Fibroblast of lung (primary cell): ENCODE measurements around the gene RNF157. TPM values are rescaled to one million over a fixed set of nuclear protein-coding genes. Genes with fewer than 3 reads are reported as not detected.

Experiments
- DNase-seq, 2 donors: peaks; one replicate each; pipeline versions ENCODE4 v3.0.0 to v3.0.0-alpha.2; 2010; ENCODE audit warnings: low read depth in 2 of 2
- H2AFZ ChIP-seq: 2 replicates; pipeline ENCODE4 v1.5.1; 2012; ENCODE audit warnings: low read length, control low read depth, inconsistent platforms
- H3K27ac ChIP-seq: 2 replicates; pipeline ENCODE4 v1.5.1; 2011; ENCODE audit warnings: low read length, control low read depth; ENCODE audit not compliant: insufficient read depth
- H3K27me3 ChIP-seq: 2 replicates; pipeline ENCODE4 v1.5.1; 2011; ENCODE audit warnings: mild to moderate bottlenecking, low read length; ENCODE audit not compliant: control insufficient read depth, insufficient read depth
- H3K36me3 ChIP-seq: 2 replicates; pipeline ENCODE4 v1.5.1; 2011; ENCODE audit warnings: low read length; ENCODE audit not compliant: control insufficient read depth, insufficient read depth
- H3K4me1 ChIP-seq: 2 replicates; pipeline ENCODE4 v1.5.1; 2011; ENCODE audit warnings: low read length; ENCODE audit not compliant: control insufficient read depth, insufficient read depth; ENCODE audit errors: extremely low read depth
- H3K4me2 ChIP-seq: 2 replicates; pipeline ENCODE4 v1.5.1; 2011; ENCODE audit warnings: low read length, control low read depth; ENCODE audit not compliant: insufficient read depth; ENCODE audit errors: extremely low read depth
- H3K4me3 ChIP-seq, 4 experiments: fragments of 200-600 bp in 1 of 4; sonication (generic) in 1 of 4; replicated peaks in 1 of 4; 2 replicates each; pipeline ENCODE4 v1.5.1; 2011 to 2016; ENCODE audit warnings: low read length in 4 of 4, low read depth in 3 of 4, mild to moderate bottlenecking in 3 of 4, control low read depth in 2 of 4, inconsistent platforms in 1 of 4, mixed read lengths in 1 of 4; ENCODE audit not compliant: insufficient read depth in 1 of 4; ENCODE audit errors: control extremely low read depth in 1 of 4
- H3K79me2 ChIP-seq: 2 replicates; pipeline ENCODE4 v1.5.1; 2012; ENCODE audit warnings: mild to moderate bottlenecking, low read length, inconsistent platforms; ENCODE audit not compliant: control insufficient read depth, insufficient read depth
- H3K9ac ChIP-seq: 2 replicates; pipeline ENCODE4 v1.5.1; 2011; ENCODE audit warnings: mild to moderate bottlenecking, low read length, control low read depth; ENCODE audit not compliant: insufficient read depth
- H3K9me3 ChIP-seq: 2 replicates; pipeline ENCODE4 v1.5.1; 2012; ENCODE audit warnings: low read depth, low read length; ENCODE audit not compliant: control insufficient read depth, insufficient read depth
- H4K20me1 ChIP-seq: 2 replicates; pipeline ENCODE4 v1.5.1; 2011; ENCODE audit warnings: low read length; ENCODE audit not compliant: control insufficient read depth, insufficient read depth; ENCODE audit errors: extremely low read depth
- CTCF ChIP-seq, 2 donors: IDR thresholded peaks in 1 of 2; conservative IDR thresholded peaks in 1 of 2; 1 replicate in 1 of 2; 2 replicates in 1 of 2; pipeline ENCODE4 v1.5.1; 2011 to 2012; ENCODE audit warnings: low read length in 2 of 2, control low read depth in 1 of 2, inconsistent platforms in 1 of 2, low read depth in 1 of 2, mild to moderate bottlenecking in 1 of 2
- EZH2 ChIP-seq: IDR thresholded peaks from 2 replicates; pipeline ENCODE4 v1.5.1; 2012; ENCODE audit warnings: low read length, control low read depth, mild to moderate bottlenecking; ENCODE audit errors: missing control alignments
- polyA plus RNA-seq, 2 donors: library from polyadenylated mRNA; depleted of rRNA in 1 of 2; stranded (reverse) in 1 of 2; unstranded in 1 of 2; fragments of >200 nt; gene quantifications; 2 replicates each; pipeline ENCODE4 v1.2.1, GENCODE V29; 2011 to 2012; ENCODE audit warnings: missing spikeins in 1 of 2
- total RNA-seq: library from RNA; depleted of rRNA; stranded (reverse); fragments of >200 nt; gene quantifications from 2 replicates; pipeline ENCODE4 v1.2.1, GENCODE V29; 2014

Gene RNF157
- total and polyA plus RNA-seq, 2 donors (not counting 1 experiment from before 2014, with no cell fraction given) = 2.0 to 3.1 TPM

GRCh38 chr17:76094046-76094445, 146.2 kb downstream of the RNF157 start:
- Histone ChIP-seq H3K36me3 (peaks cover 23% of the 10 kb centered on the region), H2AFZ (no peak overlapping the region), H3K4me2 (no peak overlapping the region), H3K9me3 (no peaks in the 10 kb centered on the region), H3K27ac (no peak overlapping the region), H3K79me2 (no peaks in the 10 kb centered on the region), H3K9ac (no peak overlapping the region), H3K27me3 (no peaks in the 10 kb centered on the region), H3K4me3 (no peak overlapping the region), H3K4me1 (peaks cover 2% of the 10 kb centered on the region), H4K20me1 (no peaks in the 10 kb centered on the region)
- no peak for DNase-seq
- TF ChIP-seq CTCF (conservative IDR thresholded peaks at IDR 0.05 in 1 of 2, IDR thresholded peaks at IDR 0.05 in 1 of 2; ENCODE audit: low read depth in 1 of 2, low read length in 2 of 2) (no peak), EZH2 (no peak)

DNA sequence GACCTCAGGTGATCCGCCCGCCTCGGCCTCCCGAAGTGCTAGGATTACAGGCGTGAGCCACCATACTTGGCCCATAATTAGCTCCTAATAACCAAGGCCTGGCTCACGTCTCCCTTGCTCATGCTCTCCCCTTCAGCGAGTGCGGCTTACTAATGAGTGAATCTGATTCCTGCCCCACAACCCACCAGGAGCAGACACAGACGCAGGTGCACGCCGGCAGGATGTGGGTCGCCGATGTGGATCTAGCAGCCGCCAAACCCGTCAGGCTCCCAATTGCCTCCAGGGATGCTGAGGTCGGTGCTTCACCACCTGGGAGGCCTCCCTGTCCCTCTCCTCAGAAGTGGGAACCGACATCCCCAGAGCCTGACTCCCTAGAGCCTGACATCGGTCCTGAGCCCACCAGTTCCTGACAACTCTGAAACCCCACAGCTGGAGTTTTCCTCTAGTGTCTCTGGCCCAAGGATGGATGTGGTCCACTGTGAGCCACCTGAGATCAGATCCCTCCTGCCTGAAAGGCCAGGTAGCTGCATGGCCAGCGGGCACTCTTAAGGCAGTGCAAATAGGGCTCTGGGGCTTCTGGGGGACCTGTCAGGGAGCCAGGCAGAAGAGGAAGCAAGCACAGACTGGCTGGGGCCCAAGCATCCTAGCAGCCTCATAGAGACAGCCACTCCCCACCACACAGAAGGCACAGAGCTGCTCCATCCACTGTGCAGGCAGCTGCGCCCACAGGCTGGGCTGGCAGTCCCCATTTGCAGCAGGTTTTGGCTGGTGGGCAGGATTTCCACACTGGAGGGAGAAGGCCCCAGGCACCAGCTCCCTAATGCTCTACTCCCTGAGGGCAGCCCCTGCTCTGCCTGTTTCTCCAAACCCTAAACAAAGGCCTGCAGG, 147.5 kb downstream of the RNF157 start:
- Histone ChIP-seq H3K27me3 (no peaks in the 10 kb centered on the region), H3K4me2 (no peak overlapping the region), H3K36me3 (peaks cover 30% of the 10 kb centered on the region), H3K4me1 (peaks cover 2% of the 10 kb centered on the region), H3K9me3 (no peaks in the 10 kb centered on the region), H3K4me3 (no peak overlapping the region), H3K9ac (no peak overlapping the region), H3K79me2 (no peaks in the 10 kb centered on the region), H3K27ac (no peak overlapping the region), H2AFZ (no peak overlapping the region), H4K20me1 (no peaks in the 10 kb centered on the region)
- no peak for TF ChIP-seq EZH2
- no peak for TF ChIP-seq CTCF (conservative IDR thresholded peaks at IDR 0.05 in 1 of 2, IDR thresholded peaks at IDR 0.05 in 1 of 2; ENCODE audit: low read depth in 1 of 2, low read length in 2 of 2)
- no peak for DNase-seq

Other genes with a start within 250 kb of the RNF157 start
- gene CDK3, start 239.6 kb downstream of the RNF157 start, total RNA-seq = 1.3 TPM in 2 replicates
- 1.7 and 2.3 TPM in 2 replicates for gene CDK3, start 239.6 kb downstream of the RNF157 start, polyA plus RNA-seq
- gene EVPL, start 213.2 kb downstream of the RNF157 start, total RNA-seq = not detected in 2 replicates
- gene EVPL, start 213.2 kb downstream of the RNF157 start, polyA plus RNA-seq = not detected in 2 replicates
- gene SRP68, start 168.0 kb downstream of the RNF157 start, total RNA-seq = 23.6 and 34.0 TPM in 2 replicates
- gene SRP68, start 168.0 kb downstream of the RNF157 start, polyA plus RNA-seq = 68.6 and 81.5 TPM in 2 replicates
- gene GALR2, start 165.7 kb downstream of the RNF157 start, total RNA-seq = not detected in 2 replicates
- gene GALR2, start 165.7 kb downstream of the RNF157 start, polyA plus RNA-seq = not detected in 2 replicates
- not detected in 2 replicates for gene ZACN, start 161.3 kb downstream of the RNF157 start, total RNA-seq
- not detected in 2 replicates for gene ZACN, start 161.3 kb downstream of the RNF157 start, polyA plus RNA-seq
- 76.8 and 88.8 TPM in 2 replicates for gene EXOC7, start 136.7 kb downstream of the RNF157 start, total RNA-seq
- gene EXOC7, start 136.7 kb downstream of the RNF157 start, polyA plus RNA-seq = 66.8 and 85.4 TPM in 2 replicates
- gene FOXJ1, start 99.2 kb downstream of the RNF157 start, total RNA-seq = not detected in 2 replicates
- not detected in 2 replicates for gene FOXJ1, start 99.2 kb downstream of the RNF157 start, polyA plus RNA-seq
- 2.6 and 7.3 TPM in 2 replicates for gene UBALD2, start 24.9 kb upstream of the RNF157 start, total RNA-seq
- gene UBALD2, start 24.9 kb upstream of the RNF157 start, polyA plus RNA-seq = 4.1 and 9.4 TPM in 2 replicates
- 4.3 and 4.6 TPM in 2 replicates for gene QRICH2, start 67.8 kb upstream of the RNF157 start, total RNA-seq
- gene QRICH2, start 67.8 kb upstream of the RNF157 start, polyA plus RNA-seq = 0.26 and 0.42 TPM in 2 replicates
- 32.7 and 59.8 TPM in 2 replicates for gene PRPSAP1, start 113.4 kb upstream of the RNF157 start, total RNA-seq
- 56.8 and 56.9 TPM in 2 replicates for gene PRPSAP1, start 113.4 kb upstream of the RNF157 start, polyA plus RNA-seq
- 5.0 and 22.3 TPM in 2 replicates for gene SPHK1, start 144.1 kb upstream of the RNF157 start, total RNA-seq
- 9.4 and 11.5 TPM in 2 replicates for gene SPHK1, start 144.1 kb upstream of the RNF157 start, polyA plus RNA-seq
- gene UBE2O, start 212.7 kb upstream of the RNF157 start, total RNA-seq = 9.2 and 12.4 TPM in 2 replicates
- gene UBE2O, start 212.7 kb upstream of the RNF157 start, polyA plus RNA-seq = 10.8 and 11.5 TPM in 2 replicates
- not detected in 2 replicates for gene AANAT, start 227.1 kb upstream of the RNF157 start, total RNA-seq
- gene AANAT, start 227.1 kb upstream of the RNF157 start, polyA plus RNA-seq = not detected in 2 replicates